NCI-H146 treated with DMSO at 0.1 percent for 48 hours (cell line): ENCODE results near the gene RADIL.
"Not testable (repeated sequence)": the region's sequence is repeated elsewhere in the genome, so short reads cannot be mapped to it uniquely, and the experiment has no call there.

Experiments
- DNase-seq: peaks from one replicate; lab custom pipeline; 2025; ENCODE audit not compliant: unreplicated experiment; lab: John Stamatoyannopoulos, UW

Gene RADIL

GRCh38 chr7:4794171-4794570, 89.3 kb downstream of the RADIL start:
- not testable (repeated sequence) for DNase-seq

GRCh38 chr7:4793385-4793993, 90.0 kb downstream of the RADIL start:
- not testable (repeated sequence) for DNase-seq

- no peak for DNase-seq
Measured at GRCh38 chr7:4792537-4793126, 90.9 kb downstream of the RADIL start.

GRCh38 chr7:4791738-4792536, 91.6 kb downstream of the RADIL start:
- DNase-seq, result peak; percentile 60

GRCh38 chr7:4791101-4791737, 92.3 kb downstream of the RADIL start:
- no peak for DNase-seq

GRCh38 chr7:4790516-4790991, 93.0 kb downstream of the RADIL start:
- no peak for DNase-seq

GRCh38 chr7:4790078-4790465, 93.4 kb downstream of the RADIL start:
- no peak for DNase-seq

- DNase-seq, result no peak
Measured at GRCh38 chr7:4789194-4790077, 94.1 kb downstream of the RADIL start.

GRCh38 chr7:4788627-4789189, 94.8 kb downstream of the RADIL start:
- no peak for DNase-seq

- no peak for DNase-seq
Measured at GRCh38 chr7:4787947-4788626, 95.4 kb downstream of the RADIL start.

GRCh38 chr7:4787541-4787940, 96.0 kb downstream of the RADIL start:
- no peak for DNase-seq

GRCh38 chr7:4786015-4786414, 97.5 kb downstream of the RADIL start:
- DNase-seq, result no peak

- no peak for DNase-seq
Measured at GRCh38 chr7:4785371-4785770, 98.1 kb downstream of the RADIL start.

- DNase-seq, result no peak
Measured at GRCh38 chr7:4784799-4785198, 98.7 kb downstream of the RADIL start.

- DNase-seq, result no peak
Measured at GRCh38 chr7:4783762-4784351, 99.7 kb downstream of the RADIL start.

GRCh38 chr7:4783292-4783652, 100.2 kb downstream of the RADIL start:
- DNase-seq, result no peak

GRCh38 chr7:4782333-4783291, 100.9 kb downstream of the RADIL start:
- DNase-seq, result no peak

- no peak for DNase-seq
Measured at GRCh38 chr7:4781366-4782069, 102.0 kb downstream of the RADIL start.
